ENCODE results near the gene PRDM16. TPM values are rescaled to one million over a fixed set of nuclear protein-coding genes. Genes with fewer than 3 reads are reported as not detected.

The PRDM16 gene
- total RNA-seq, 1 experiment from 2014 or later = 6.1 TPM

DNA sequence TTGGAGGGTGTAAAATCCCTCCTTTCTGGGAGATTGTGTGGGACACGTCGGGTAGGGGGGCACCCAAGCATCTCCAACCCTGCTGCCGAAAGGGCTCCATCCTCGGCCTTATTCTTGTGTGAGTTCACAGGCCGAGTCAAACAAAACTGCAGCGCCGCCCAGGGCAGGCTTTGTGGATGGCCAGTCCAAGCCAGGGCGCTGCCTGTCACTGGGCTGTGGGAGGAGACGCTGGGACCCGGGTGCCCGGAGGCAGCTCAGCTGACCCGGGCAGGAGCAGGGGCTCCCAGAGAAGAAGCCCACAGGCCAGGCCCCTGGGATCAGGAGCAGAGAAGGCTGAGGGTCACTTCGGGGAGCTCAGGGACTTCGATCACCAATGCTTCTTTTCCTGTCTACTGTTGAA lies 353.6 kb downstream of the PRDM16 start (continued):
- TF ChIP-seq EGR1 (IDR thresholded peaks at IDR 0.05; ENCODE audit: low read depth) (no peak), ELF1 (IDR thresholded peaks at IDR 0.05; ENCODE audit: borderline replicate concordance, low read depth) (no peak), YY1 (IDR thresholded peaks at IDR 0.05; ENCODE audit: extremely low read depth, insufficient replicate concordance, low read depth, low read length) (no peak), SP1 (IDR thresholded peaks at IDR 0.05; ENCODE audit: low read depth) (no peak), SIN3A (IDR thresholded peaks at IDR 0.05; ENCODE audit: low read depth) (no peak), CBX3 (IDR thresholded peaks at IDR 0.05; ENCODE audit: low read depth) (no peak), ZFX (IDR thresholded peaks at IDR 0.05) (no peak), RAD21 (IDR thresholded peaks at IDR 0.05; ENCODE audit: low read depth) (no peak)
- TF ChIP-seq, protein P1, sequence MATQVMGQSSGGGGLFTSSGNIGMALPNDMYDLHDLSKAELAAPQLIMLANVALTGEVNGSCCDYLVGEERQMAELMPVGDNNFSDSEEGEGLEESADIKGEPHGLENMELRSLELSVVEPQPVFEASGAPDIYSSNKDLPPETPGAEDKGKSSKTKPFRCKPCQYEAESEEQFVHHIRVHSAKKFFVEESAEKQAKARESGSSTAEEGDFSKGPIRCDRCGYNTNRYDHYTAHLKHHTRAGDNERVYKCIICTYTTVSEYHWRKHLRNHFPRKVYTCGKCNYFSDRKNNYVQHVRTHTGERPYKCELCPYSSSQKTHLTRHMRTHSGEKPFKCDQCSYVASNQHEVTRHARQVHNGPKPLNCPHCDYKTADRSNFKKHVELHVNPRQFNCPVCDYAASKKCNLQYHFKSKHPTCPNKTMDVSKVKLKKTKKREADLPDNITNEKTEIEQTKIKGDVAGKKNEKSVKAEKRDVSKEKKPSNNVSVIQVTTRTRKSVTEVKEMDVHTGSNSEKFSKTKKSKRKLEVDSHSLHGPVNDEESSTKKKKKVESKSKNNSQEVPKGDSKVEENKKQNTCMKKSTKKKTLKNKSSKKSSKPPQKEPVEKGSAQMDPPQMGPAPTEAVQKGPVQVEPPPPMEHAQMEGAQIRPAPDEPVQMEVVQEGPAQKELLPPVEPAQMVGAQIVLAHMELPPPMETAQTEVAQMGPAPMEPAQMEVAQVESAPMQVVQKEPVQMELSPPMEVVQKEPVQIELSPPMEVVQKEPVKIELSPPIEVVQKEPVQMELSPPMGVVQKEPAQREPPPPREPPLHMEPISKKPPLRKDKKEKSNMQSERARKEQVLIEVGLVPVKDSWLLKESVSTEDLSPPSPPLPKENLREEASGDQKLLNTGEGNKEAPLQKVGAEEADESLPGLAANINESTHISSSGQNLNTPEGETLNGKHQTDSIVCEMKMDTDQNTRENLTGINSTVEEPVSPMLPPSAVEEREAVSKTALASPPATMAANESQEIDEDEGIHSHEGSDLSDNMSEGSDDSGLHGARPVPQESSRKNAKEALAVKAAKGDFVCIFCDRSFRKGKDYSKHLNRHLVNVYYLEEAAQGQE (IDR thresholded peaks at IDR 0.05; ENCODE audit: low read depth) = no peak
- TF ChIP-seq, protein P2, sequence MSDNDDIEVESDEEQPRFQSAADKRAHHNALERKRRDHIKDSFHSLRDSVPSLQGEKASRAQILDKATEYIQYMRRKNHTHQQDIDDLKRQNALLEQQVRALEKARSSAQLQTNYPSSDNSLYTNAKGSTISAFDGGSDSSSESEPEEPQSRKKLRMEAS (IDR thresholded peaks at IDR 0.05) = no peak

DNA sequence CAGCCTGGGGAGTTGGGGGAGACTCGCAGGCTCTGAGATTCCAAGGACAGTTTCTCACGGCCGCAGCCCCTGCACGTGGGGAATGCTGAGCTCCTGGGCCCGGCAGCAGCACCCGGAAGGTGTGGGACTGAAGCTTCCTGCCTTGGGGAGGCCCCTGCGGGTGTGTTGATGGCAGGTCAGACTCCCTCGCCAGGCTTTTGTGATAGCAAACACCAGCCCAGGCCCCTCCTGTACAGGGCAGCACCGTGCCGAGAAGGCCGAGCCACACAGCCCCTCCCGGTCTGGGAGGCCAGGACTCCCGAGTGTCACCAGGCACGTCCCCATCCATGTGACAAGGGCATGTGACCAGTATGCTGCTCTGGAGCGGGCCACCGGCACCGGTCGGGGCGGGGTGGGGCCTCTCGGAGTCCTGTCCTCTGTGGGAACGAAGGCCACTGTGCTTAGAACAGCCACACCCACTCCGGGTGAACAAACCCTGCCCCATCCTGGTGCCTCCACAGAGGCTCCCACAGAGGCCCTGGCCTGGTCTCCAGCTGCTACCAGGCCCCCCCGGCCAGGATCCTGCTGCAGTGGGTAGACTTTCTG lies 354.3 kb downstream of the PRDM16 start:
- intact Hi-C loops (cut with micrococcal nuclease) = no loop called here
- DNase-seq (ENCODE audit: low read depth, low spot score) (no peak), ATAC-seq (no peak)
- POLR2A ChIA-PET = no interaction called here
- RAD21 ChIA-PET (ENCODE audit: low non-redundant PET in 1 of 2, low total read pairs in 2 of 2, uncharacterized antibody in 2 of 2, unreplicated experiment in 2 of 2) = no interaction called here
- no peaks in the 10 kb centered on the region for H3K36me3 ChIP-seq (ENCODE audit: control insufficient read depth in 1 of 2, insufficient read depth in 2 of 2, low read length in 2 of 2)
- BruUV-seq (replicated peaks) = no TSS peak
- no peaks in the 10 kb centered on the region for H3K79me2 ChIP-seq (ENCODE audit: insufficient read depth, low read length)
- H3K27me3 ChIP-seq (ENCODE audit: insufficient read depth, low read length) = no peaks in the 10 kb centered on the region
- no peak overlapping the region for H2AFZ ChIP-seq (ENCODE audit: low read depth, low read length, poor library complexity, severe bottlenecking)
- H3K9ac ChIP-seq (ENCODE audit: low read length) = no peak overlapping the region
- no peak overlapping the region for H3K27ac ChIP-seq (ENCODE audit: low read depth, low read length)
- H3K4me2 ChIP-seq (ENCODE audit: low read length) = no peak overlapping the region
- no peaks in the 10 kb centered on the region for H3K9me2 ChIP-seq (ENCODE audit: insufficient read depth)
- CTCF ChIA-PET = interaction anchor here (1.5 to 3.1 kb wide), 3 partner anchors 30 to 602 kb away, joined by 3 to 18 read pairs (median 17); no protein-coding TSS in a partner anchor
- TF ChIP-seq EZH2phosphoT487 (IDR thresholded peaks at IDR 0.05; ENCODE audit: borderline replicate concordance) = no peak
- no peak for TF ChIP-seq ZNF274 (IDR thresholded peaks at IDR 0.05; ENCODE audit: low read depth, low read length)
- no peak for TF ChIP-seq ZFX (IDR thresholded peaks at IDR 0.05)
- TF ChIP-seq SRF (IDR thresholded peaks at IDR 0.05; ENCODE audit: low read depth) = no peak
- TF ChIP-seq EZH2 (IDR thresholded peaks at IDR 0.05) = no peak
- TF ChIP-seq POLR2AphosphoS5 (IDR thresholded peaks at IDR 0.05; ENCODE audit: low read depth, low read length) = no peak
- TF ChIP-seq, protein P2 (IDR thresholded peaks at IDR 0.05) = no peak
- TF ChIP-seq, protein P3, sequence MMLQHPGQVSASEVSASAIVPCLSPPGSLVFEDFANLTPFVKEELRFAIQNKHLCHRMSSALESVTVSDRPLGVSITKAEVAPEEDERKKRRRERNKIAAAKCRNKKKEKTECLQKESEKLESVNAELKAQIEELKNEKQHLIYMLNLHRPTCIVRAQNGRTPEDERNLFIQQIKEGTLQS (IDR thresholded peaks at IDR 0.05) = no peak
- H3K9me3 ChIP-seq (ENCODE audit: control insufficient read depth in 1 of 2, insufficient read depth in 1 of 2, low read depth in 1 of 2, low read length in 2 of 2) = no peaks in the 10 kb centered on the region
- H4K20me1 ChIP-seq (ENCODE audit: insufficient read depth) = no peaks in the 10 kb centered on the region
- no peak overlapping the region for H3K4me3 ChIP-seq (replicated peaks in 1 of 2; ENCODE audit: low read depth in 1 of 2, low read length in 2 of 2)
- peaks cover 0 to 8% of the 10 kb centered on the region in 2 experiments; a peak in 2 of 4 replicates for H3K4me1 ChIP-seq (ENCODE audit: control insufficient read depth in 1 of 2, insufficient read depth in 2 of 2, low read length in 2 of 2)
